Measurements from ENCODE around the gene EIF3M. TPM values are rescaled to one million over a fixed set of nuclear protein-coding genes. Genes with fewer than 3 reads are reported as not detected.
A peak's percentile ranks its signal among the peaks of the same experiment; 100 is the strongest.

The EIF3M gene
- total and polyA plus RNA-seq, 2 donors (not counting 3 experiments of a cell fraction or from before 2014, with no cell fraction given): 229 to 243 TPM

GRCh38 chr11:32602657-32603415 is 19.2 kb downstream of the EIF3M start:
- Histone ChIP-seq H3K36me3 (ENCODE audit: control insufficient read depth in 2 of 2, extremely low read depth in 1 of 2, insufficient read depth in 2 of 2, low read length in 2 of 2) (peaks cover 4 to 6% of the 10 kb centered on the region in 2 experiments), H3K4me2 (ENCODE audit: insufficient read depth, low read length) (peak overlapping the region; percentile 6), H3K9ac (replicated peaks; ENCODE audit: extremely low read depth, insufficient read depth, low read length) (no peak overlapping the region), H3K4me3 (replicated peaks in 1 of 3; ENCODE audit: insufficient read depth in 1 of 3, low read depth in 1 of 3, low read length in 3 of 3) (no peak overlapping the region), H3K9me1 (replicated peaks; ENCODE audit: control insufficient read depth, extremely low read depth, insufficient read depth, low read length) (no peaks in the 10 kb centered on the region), H3K79me2 (ENCODE audit: control insufficient read depth, insufficient read depth, low read length) (peaks cover 1% of the 10 kb centered on the region), H4K20me1 (replicated peaks; ENCODE audit: control insufficient read depth, extremely low read depth, insufficient read depth, low read length) (peaks cover 2% of the 10 kb centered on the region), H3K4me1 (ENCODE audit: control insufficient read depth, extremely low read depth, insufficient read depth, low read length) (peaks cover 6% of the 10 kb centered on the region), H3K27me3 (ENCODE audit: control insufficient read depth in 2 of 2, insufficient read depth in 2 of 2, low read length in 2 of 2) (no peaks in the 10 kb centered on the region), H3K27ac (ENCODE audit: insufficient read depth, low read depth, low read length) (peak overlapping the region; percentile 36), H3K9me3 (replicated peaks; ENCODE audit: control insufficient read depth, insufficient read depth, low read length) (no peaks in the 10 kb centered on the region), H2AFZ (ENCODE audit: low read depth, low read length) (no peak overlapping the region)
- CTCF ChIA-PET: no interaction called here
- no peak for TF ChIP-seq POLR2A (IDR thresholded peaks at IDR 0.05; ENCODE audit: low read depth, low read length)
- no peak for TF ChIP-seq EZH2 (IDR thresholded peaks at IDR 0.05; ENCODE audit: borderline replicate concordance, low read depth, low read length, severe bottlenecking)
- TF ChIP-seq MAX (IDR thresholded peaks at IDR 0.05; ENCODE audit: insufficient read depth, insufficient read length): no peak
- TF ChIP-seq GATA2 (IDR thresholded peaks at IDR 0.05; ENCODE audit: insufficient read depth, insufficient read length, low read depth, low read length): no peak
- TF ChIP-seq CTCF (IDR thresholded peaks at IDR 0.05; ENCODE audit: extremely low read depth in 1 of 2, insufficient read depth in 1 of 2, low read depth in 1 of 2, low read length in 2 of 2): no peak
- no peak for TF ChIP-seq MYC (IDR thresholded peaks at IDR 0.05; ENCODE audit: low read depth, low read length)
- no peak for TF ChIP-seq FOS (IDR thresholded peaks at IDR 0.05; ENCODE audit: borderline replicate concordance, insufficient read depth, low read length)
- TF ChIP-seq POLR2AphosphoS5 (IDR thresholded peaks at IDR 0.05; ENCODE audit: insufficient read depth, low read depth, low read length): no peak
- no peak for TF ChIP-seq JUN (IDR thresholded peaks at IDR 0.05; ENCODE audit: borderline replicate concordance, insufficient read depth, insufficient read length, low read depth)
- TSS peak; percentile 78 for BruUV-seq (replicated peaks)
- intact Hi-C loops (cut with micrococcal nuclease) (loop anchor here (1.0 to 10.0 kb wide), 2 partner anchors 20 to 788 kb away; partner anchors contain the start of genes EIF3M and PAX6), dilution Hi-C loops (cut with MboI; ENCODE audit: extremely low pct_ligation_motif_present, low sequenced_read_pairs) (no loop called here)
- POLR2A ChIA-PET: no interaction called here
- peak; percentile 58 for FAIRE-seq
- peak; percentile 66 for DNase-seq (ENCODE audit: low read depth, low spot score)

Data from endothelial cell of umbilical vein (primary cell).